Brain microvascular endothelial cell (primary cell): ENCODE measurements around the gene SLITRK6.
A peak's percentile ranks its signal among the peaks of the same experiment; 100 is the strongest.

Experiments
- DNase-seq: peaks from one replicate; pipeline ENCODE4 v3.0.0-alpha.2; 2020
- H3K27ac ChIP-seq: fragments of 250-450 bp; sonication (Bioruptor Pico); 2 replicates; pipeline ENCODE4 v1.5.1; 2020; ENCODE audit warnings: mild to moderate bottlenecking, moderate library complexity
- H3K27me3 ChIP-seq: fragments of 250-450 bp; sonication (Bioruptor Pico); replicated peaks from 2 replicates; pipeline ENCODE4 v1.5.1; 2020; ENCODE audit warnings: mild to moderate bottlenecking
- H3K36me3 ChIP-seq: fragments of 250-450 bp; sonication (Bioruptor Pico); replicated peaks from 2 replicates; pipeline ENCODE4 v1.5.1; 2020; ENCODE audit warnings: mild to moderate bottlenecking
- H3K4me3 ChIP-seq: 2 replicates; pipeline ENCODE4 v1.5.1; 2011; ENCODE audit warnings: low read depth, mild to moderate bottlenecking, control low read depth, low read length, moderate library complexity
- CTCF ChIP-seq: IDR thresholded peaks from 2 replicates; pipeline ENCODE4 v1.5.1; 2011; ENCODE audit warnings: low read depth, mild to moderate bottlenecking, moderate library complexity, low read length, control low read depth, inconsistent platforms; ENCODE audit errors: missing control alignments
- in situ Hi-C: cut with HindIII; loops from 2 replicates; pipeline ENCODE4 v1.10.0; 2017; ENCODE audit warnings: low sequenced_read_pairs, low pct_ligation_motif_present

The SLITRK6 gene

GRCh38 chr13:85799097-85799582, at the start of gene SLITRK6:
TSS of gene SLITRK6 (minus strand) at chr13:85799419. CDS start at chr13:85796508, 2,911 bp downstream.
- peak; percentile 79 for DNase-seq
- no peak within 1 kb of the TSS for H3K27ac ChIP-seq

GRCh38 chr13:85847012-85847411, 47.8 kb upstream of the SLITRK6 start:
- no peak overlapping the region for H3K4me3 ChIP-seq
- H3K27me3 ChIP-seq = no peaks in the 10 kb centered on the region
- H3K36me3 ChIP-seq = no peaks in the 10 kb centered on the region
- TF ChIP-seq CTCF = no peak
- H3K27ac ChIP-seq = no peak overlapping the region
- DNase-seq = no peak
- in situ Hi-C loops = no loop called here

More at GRCh38 chr13:85799097-85799582, at the start of gene SLITRK6:
- Histone ChIP-seq H3K36me3 (no peaks in the 10 kb centered on the region), H3K27me3 (no peaks in the 10 kb centered on the region), H3K4me3 (no peak within 1 kb of the TSS)
- peak; percentile 39 for TF ChIP-seq CTCF
- in situ Hi-C loops = no loop called here

- TF ChIP-seq CTCF = no peak
These were observed 42.2 kb upstream of the SLITRK6 start for GRCh38 chr13:85841427-85841826.

GRCh38 chr13:85833921-85834320, 34.7 kb upstream of the SLITRK6 start:
- no peak for TF ChIP-seq CTCF
- no peaks in the 10 kb centered on the region for H3K27me3 ChIP-seq
- H3K4me3 ChIP-seq = no peak overlapping the region
- in situ Hi-C loops = no loop called here
- DNase-seq = no peak
- H3K27ac ChIP-seq = no peak overlapping the region
- no peaks in the 10 kb centered on the region for H3K36me3 ChIP-seq

More at GRCh38 chr13:85841427-85841826, 42.2 kb upstream of the SLITRK6 start:
- no peak for DNase-seq
- Histone ChIP-seq H3K4me3 (no peak overlapping the region), H3K36me3 (no peaks in the 10 kb centered on the region), H3K27me3 (no peaks in the 10 kb centered on the region), H3K27ac (no peak overlapping the region)
- in situ Hi-C loops = no loop called here

- no peaks in the 10 kb centered on the region for H3K36me3 ChIP-seq
- peak; percentile 6 for DNase-seq
- TF ChIP-seq CTCF = peak; percentile 61
- H3K27me3 ChIP-seq = no peaks in the 10 kb centered on the region
- no peak overlapping the region for H3K4me3 ChIP-seq
- in situ Hi-C loops = no loop called here
- H3K27ac ChIP-seq = no peak overlapping the region
These were observed 29.0 kb upstream of the SLITRK6 start for GRCh38 chr13:85828094-85828684.

GRCh38 chr13:85825454-85825853, 26.2 kb upstream of the SLITRK6 start:
- DNase-seq = peak; percentile 1
- no peaks in the 10 kb centered on the region for H3K36me3 ChIP-seq
- H3K4me3 ChIP-seq = no peak overlapping the region
- H3K27ac ChIP-seq = no peak overlapping the region
- H3K27me3 ChIP-seq = no peaks in the 10 kb centered on the region
- no peak for TF ChIP-seq CTCF
- in situ Hi-C loops = no loop called here
